GM18520 (cell line): ENCODE results near the gene FASN.

Experiments used
- ATAC-seq: cut with Tn5 transposase; IDR thresholded peaks from one replicate; pipeline ENCODE4 v1.9.1; 2021; ENCODE audit not compliant: unreplicated experiment

The FASN gene

GRCh38 chr17:82089723-82090548 lies 8.1 kb downstream of the FASN start:
- ATAC-seq, result no peak

DNA sequence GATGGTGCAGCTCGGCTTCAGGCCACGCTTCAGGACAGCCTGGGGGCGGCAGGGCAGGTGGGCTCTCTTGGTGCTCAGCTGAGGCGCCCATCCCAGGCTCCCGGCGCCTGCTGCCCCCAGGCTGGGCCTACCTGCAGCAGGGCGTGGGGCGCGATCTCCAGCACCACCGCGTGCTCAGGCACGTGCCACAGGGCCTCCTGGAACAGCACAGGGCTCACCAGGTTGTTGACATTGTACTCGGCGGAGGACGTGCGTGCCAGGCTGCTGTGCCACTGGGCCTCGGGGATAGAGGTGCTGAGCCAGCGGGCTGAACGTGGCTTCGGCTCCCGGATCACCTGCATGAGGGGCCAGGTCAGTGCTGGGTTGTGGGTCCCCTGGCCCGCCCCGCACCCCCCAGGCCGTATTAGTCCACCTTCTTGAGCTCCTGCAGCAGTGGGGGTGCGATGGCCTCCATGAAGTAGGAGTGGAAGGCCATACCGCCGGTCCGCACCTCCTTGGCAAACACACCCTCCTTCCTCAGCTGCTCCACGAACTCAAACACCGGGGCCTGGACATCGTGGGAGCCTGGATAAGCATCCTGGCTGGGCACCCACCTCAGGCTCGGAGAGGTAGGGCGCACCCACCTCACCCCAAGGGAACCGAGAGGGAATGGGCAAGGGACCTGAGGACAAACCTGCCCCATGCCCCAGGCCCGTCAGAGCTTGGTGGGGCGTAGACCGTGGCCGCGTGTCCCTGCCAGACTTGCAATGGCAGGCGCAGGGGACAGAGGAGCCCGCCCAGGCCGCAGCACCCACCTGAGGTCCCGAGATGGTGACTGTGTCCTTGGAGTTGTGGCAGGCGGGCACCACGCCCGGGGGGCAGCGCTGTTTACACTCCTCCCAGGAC lies 9.0 kb downstream of the FASN start:
- ATAC-seq, result no peak

DNA sequence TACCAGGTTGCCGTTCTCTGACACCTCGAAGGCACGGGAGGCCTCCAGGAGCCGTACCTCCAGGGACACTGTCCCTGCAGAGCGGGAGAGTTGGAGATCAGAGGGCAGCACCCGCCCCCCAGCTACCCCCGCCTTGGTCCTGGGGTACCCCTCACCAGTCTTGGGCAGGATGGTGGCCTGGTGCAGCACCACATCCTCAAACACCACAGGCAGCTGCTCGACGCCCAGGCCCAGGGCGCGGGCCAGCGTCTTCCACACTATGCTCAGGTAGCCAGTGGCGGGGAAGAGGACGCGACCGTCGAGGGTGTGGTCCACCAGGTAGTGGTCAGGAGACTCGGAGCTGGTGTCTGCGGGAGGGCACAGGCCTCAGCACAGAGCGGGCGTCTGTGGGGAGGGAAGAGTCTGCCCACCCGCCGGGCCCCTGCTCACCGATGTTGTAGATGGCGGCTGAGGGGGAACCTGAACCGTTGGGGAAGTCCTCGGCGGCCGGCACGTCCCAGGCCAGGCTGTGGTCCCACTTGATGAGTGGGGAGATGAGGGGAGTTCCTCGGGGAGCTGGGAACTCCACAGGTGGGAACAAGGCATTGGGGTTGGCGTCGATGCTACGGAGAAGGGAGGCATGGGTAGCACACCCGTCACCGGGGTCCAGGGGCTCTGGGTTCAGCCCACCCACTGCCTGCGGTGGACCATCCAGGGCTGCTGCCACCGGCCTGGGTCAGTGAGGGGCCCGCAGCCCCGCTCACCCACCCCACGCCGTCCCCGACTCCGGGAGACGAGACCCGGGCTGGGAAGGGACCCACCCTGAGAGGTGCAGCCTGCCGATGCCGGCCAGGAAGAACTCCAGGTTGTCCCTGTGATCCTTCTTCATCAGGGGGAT lies 9.8 kb downstream of the FASN start:
- ATAC-seq, result no peak

GRCh38 chr17:82086941-82087906 lies 10.8 kb downstream of the FASN start:
- no peak for ATAC-seq

DNA sequence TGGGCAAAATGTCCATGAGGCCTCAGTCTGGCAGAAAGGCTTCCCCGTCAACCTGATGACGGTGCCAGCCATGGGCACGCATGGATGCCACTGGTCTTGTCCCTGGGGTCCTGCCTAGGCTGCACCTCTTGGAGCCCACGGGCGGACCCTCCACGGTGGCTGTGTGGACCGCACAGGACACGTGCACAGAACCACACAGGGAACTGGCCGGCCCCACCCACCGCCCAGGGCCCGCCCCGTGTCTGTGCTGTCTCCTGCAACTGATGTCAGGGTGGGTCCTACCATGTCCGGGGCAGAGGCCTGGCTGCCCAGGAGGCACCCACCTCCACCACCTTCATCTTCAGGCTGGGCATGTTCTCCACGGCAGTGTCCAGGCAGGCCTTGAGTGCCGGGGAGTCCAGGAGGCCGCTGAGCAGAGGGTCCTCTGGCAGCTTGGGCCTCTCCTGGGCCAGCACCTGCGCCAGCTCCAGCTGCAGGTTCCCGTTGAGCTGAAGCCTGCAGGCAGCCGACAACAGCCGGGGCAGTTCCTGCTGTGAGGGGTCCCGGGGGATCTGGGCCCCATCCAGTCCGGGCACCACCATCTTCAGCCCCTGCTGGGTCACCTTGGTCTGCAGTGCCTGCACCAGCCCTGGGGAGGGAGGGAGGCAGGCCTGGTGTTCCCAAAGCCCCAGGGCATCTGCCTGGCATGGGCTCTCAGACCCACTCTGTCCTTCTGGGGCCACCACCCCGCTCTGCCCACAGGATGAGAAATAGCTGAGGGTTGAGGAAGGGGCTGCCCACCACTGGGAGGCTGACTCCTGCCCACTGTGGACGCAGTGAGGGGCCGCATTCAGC lies 11.9 kb downstream of the FASN start:
- ATAC-seq, result no peak

- no peak for ATAC-seq
These were observed 12.8 kb downstream of the FASN start for GRCh38 chr17:82085031-82085861.

GRCh38 chr17:82084373-82085030 lies 13.5 kb downstream of the FASN start:
- no peak for ATAC-seq

- ATAC-seq, result no peak
These were observed 14.3 kb downstream of the FASN start for GRCh38 chr17:82083533-82084359.

DNA sequence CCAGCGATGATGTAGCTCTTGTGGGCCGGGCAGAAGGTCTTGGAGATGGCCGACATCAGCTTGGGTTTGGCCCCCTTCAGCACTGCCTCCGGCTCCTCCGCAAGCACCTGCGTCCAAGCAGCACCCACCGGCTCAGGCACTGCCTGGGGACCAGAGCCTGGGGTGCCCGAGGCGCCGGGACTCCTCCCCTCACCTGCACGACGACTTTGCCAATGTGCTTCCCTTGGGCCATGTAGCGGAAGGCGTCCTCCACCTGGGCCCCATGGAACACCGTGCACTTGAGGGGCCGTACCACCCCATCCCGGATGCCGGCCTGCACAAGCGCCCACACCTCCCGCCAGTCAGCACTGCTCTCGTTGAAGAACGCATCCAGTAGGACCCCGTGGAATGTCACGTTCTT lies 15.0 kb downstream of the FASN start:
- no peak for ATAC-seq

GRCh38 chr17:82082456-82082855 lies 15.6 kb downstream of the FASN start:
- no peak for ATAC-seq

GRCh38 chr17:82081966-82082365 lies 16.1 kb downstream of the FASN start:
- no peak for ATAC-seq

DNA sequence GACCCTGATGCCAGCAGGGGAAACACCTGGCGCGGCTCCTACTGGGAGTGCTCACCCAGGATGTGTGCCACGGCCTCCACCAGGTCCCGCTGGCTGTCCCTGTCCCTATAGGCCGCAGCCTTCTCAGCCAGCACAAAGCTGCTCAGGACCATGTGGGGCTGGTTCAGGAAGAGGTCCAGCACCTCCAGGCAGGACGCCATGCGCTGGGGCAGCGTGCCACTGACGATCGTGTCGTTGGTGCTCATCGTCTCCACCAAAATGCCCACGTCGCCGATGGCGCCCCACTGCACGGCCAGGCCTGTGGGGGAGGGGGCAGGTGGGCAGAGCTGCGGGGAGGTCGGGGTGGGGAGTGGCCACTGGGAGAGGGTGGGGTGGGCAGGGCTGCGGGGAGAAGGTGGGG lies 16.5 kb downstream of the FASN start:
- no peak for ATAC-seq

- ATAC-seq, result no peak
These were observed 17.1 kb downstream of the FASN start for GRCh38 chr17:82080789-82081464.

- no peak for ATAC-seq
These were observed 17.8 kb downstream of the FASN start for GRCh38 chr17:82080048-82080788.

GRCh38 chr17:82079001-82079677 lies 18.9 kb downstream of the FASN start:
- ATAC-seq, result no peak
